ENCODE measurements around the gene MYOG.

GRCh38 chr1:203078478-203078877 is 7.3 kb downstream of the MYOG start:
- TF ChIP-seq, protein P1, sequence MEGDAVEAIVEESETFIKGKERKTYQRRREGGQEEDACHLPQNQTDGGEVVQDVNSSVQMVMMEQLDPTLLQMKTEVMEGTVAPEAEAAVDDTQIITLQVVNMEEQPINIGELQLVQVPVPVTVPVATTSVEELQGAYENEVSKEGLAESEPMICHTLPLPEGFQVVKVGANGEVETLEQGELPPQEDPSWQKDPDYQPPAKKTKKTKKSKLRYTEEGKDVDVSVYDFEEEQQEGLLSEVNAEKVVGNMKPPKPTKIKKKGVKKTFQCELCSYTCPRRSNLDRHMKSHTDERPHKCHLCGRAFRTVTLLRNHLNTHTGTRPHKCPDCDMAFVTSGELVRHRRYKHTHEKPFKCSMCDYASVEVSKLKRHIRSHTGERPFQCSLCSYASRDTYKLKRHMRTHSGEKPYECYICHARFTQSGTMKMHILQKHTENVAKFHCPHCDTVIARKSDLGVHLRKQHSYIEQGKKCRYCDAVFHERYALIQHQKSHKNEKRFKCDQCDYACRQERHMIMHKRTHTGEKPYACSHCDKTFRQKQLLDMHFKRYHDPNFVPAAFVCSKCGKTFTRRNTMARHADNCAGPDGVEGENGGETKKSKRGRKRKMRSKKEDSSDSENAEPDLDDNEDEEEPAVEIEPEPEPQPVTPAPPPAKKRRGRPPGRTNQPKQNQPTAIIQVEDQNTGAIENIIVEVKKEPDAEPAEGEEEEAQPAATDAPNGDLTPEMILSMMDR (optimal IDR thresholded peaks at IDR 0.05 in 1 of 3, IDR thresholded peaks at IDR 0.05 in 1 of 3, conservative IDR thresholded peaks at IDR 0.05 in 1 of 3; ENCODE audit: extremely low read depth in 1 of 3, insufficient read depth in 2 of 3, low read length in 3 of 3) = no peak
- TF ChIP-seq EZH2 (IDR thresholded peaks at IDR 0.05; ENCODE audit: low read length) = no peak
